LNCaP clone FGC (cell line): ENCODE data around the gene CTPS1.

Experiments
- DNase-seq: peaks from one replicate; pipeline ENCODE4 v3.0.0-alpha.2; 2011; ENCODE audit warnings: low read depth
- H3K4me3 ChIP-seq: 2 replicates; pipeline ENCODE4 v1.5.1; 2011; ENCODE audit warnings: mild to moderate bottlenecking, low read depth, low read length, control low read depth
- TF ChIP-seq, protein P1 (sequence below): IDR thresholded peaks from 2 replicates; pipeline ENCODE4 v1.5.1; 2012; ENCODE audit warnings: mild to moderate bottlenecking; ENCODE audit not compliant: control insufficient read depth, insufficient read depth; ENCODE audit errors: extremely low read depth

Gene CTPS1

DNA sequence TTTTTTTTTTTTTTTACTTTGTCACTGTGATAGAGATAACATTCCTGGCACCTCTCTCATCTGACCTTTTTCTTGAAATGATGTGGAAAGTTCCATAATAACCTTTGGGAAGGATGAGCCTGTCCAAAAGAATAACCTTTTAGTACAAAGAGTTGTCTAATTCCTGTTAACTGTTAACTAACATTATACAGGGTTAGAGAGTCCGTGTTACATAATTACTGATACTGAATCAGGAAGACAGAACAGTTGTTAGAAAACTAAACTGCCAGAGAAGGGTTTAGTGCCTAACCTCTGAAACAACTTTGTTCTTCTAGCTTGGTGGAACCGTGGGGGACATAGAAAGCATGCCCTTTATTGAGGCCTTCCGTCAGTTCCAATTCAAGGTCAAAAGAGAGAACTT lies 8.8 kb downstream of the CTPS1 start:
- H3K4me3 ChIP-seq = no peak overlapping the region
- no peak for DNase-seq
- TF ChIP-seq, protein P1, sequence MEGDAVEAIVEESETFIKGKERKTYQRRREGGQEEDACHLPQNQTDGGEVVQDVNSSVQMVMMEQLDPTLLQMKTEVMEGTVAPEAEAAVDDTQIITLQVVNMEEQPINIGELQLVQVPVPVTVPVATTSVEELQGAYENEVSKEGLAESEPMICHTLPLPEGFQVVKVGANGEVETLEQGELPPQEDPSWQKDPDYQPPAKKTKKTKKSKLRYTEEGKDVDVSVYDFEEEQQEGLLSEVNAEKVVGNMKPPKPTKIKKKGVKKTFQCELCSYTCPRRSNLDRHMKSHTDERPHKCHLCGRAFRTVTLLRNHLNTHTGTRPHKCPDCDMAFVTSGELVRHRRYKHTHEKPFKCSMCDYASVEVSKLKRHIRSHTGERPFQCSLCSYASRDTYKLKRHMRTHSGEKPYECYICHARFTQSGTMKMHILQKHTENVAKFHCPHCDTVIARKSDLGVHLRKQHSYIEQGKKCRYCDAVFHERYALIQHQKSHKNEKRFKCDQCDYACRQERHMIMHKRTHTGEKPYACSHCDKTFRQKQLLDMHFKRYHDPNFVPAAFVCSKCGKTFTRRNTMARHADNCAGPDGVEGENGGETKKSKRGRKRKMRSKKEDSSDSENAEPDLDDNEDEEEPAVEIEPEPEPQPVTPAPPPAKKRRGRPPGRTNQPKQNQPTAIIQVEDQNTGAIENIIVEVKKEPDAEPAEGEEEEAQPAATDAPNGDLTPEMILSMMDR = no peak

DNA sequence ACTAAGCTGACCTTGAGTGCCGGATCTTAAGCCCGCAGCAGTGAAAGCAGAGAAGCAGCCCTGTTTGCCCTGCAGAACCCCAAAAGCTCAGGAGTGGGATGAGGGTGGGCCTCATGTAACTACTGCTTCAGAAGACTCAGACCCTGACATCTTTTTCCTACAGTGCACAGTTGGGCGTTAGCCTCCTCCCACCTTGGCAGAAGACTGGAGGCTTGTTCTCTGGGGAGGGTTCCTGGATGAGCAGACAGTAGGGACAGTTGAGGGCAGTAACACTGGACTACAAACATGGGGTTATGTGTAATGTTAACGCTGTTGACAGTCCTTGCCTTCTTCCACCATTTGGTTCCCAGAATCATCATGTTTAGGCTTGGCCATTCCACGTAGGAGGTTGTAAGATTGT lies 9.6 kb downstream of the CTPS1 start:
- H3K4me3 ChIP-seq = no peak overlapping the region
- TF ChIP-seq, protein P1 = no peak

DNA sequence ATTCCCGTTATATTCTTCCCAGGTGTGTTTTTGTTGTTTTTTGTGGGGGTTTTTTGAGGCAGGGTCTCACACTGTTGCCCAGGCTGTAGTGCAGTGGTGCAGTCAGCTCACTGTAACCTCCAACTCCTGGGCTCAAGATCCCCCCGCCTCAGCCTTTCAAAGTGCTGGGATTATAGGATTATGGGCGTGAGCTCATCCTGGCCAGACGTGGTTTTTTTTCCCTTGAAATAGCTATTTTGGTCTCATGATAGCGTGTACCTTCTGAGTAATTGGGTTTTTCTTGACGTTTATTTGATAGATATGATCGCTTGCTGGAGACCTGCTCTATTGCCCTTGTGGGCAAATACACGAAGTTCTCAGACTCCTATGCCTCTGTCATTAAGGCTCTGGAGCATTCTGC lies 17.6 kb downstream of the CTPS1 start:
- DNase-seq = no peak
- TF ChIP-seq, protein P1 = no peak
- no peak overlapping the region for H3K4me3 ChIP-seq

More for the DNA sequence above, 9.6 kb downstream of the CTPS1 start:
- no peak for DNase-seq

DNA sequence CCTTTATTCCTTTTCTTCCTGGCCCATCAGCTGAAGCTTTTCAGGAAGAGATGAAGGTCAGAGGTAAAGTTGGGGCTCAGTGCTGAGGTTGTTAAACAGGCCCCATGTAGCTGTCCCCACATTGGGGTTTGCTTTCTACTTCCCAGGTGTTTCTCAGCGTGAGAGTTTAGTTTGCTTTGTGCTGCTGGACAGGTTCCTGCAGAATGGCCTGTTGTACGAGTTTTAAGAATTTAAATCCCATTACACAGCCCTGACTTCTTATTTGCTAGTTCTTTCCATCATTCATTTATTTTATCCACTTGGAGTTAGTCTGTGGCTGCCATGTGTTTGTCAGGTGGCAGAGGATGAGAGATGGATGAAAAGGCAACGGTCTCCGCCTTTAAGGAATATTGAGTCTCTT lies 19.2 kb downstream of the CTPS1 start:
- no peak overlapping the region for H3K4me3 ChIP-seq
- TF ChIP-seq, protein P1 = no peak
- DNase-seq = peak; percentile 23

DNA sequence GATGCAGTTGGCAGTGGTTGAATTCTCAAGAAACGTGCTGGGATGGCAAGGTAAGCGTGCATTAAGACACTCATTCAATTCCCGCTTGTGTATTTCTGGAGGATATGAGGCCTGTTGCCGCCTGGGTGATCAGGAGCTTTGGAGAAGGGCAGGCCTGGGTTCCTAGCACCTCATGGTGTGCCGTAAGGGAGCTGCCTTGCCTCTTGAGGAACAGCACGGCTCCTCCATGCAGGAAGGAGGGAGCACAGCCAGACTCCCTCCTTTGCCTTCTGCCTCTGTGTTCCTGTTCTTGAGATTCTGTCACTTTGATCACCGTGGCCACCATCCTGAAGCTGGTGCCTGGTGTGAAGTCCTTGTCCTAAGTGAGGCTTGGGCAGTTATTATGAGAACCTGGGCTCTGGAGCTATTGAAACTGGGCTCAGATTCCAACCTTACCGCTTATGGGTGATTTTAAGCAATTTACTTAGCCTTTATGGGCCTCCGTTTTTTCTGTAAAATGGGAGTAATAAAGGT lies 23.7 kb downstream of the CTPS1 start:
- DNase-seq = no peak
- TF ChIP-seq, protein P1 = no peak
- no peak overlapping the region for H3K4me3 ChIP-seq

DNA sequence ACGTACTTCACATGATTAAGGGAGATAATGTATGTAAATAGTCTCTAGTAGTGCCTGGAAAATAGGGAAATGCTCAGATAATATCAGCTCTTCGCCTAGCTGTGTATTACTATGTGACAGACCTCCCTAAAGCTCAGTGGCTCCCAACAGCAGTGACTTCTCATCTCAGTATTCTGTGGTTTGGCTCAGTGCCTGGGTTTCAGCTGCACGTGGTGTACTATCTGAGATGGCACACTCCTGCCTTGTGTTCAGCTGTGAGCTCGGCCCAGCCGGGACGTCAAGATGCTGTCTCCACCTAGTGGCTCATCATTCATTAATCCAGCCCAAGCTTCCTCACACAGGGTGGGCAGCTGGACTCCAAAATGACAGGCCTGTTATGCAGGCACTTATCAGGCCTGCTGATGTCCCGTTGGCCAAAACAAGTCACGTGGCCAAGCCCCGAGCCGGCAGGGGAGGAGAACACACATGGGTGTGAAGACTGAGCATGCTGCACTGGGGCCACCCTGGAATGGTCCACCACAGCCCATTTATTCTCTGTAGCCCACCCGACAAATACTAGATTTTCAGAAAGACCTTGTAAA lies 24.2 kb downstream of the CTPS1 start:
- DNase-seq = peak; percentile 90
- TF ChIP-seq, protein P1 = peak; percentile 67
- H3K4me3 ChIP-seq = no peak overlapping the region

DNA sequence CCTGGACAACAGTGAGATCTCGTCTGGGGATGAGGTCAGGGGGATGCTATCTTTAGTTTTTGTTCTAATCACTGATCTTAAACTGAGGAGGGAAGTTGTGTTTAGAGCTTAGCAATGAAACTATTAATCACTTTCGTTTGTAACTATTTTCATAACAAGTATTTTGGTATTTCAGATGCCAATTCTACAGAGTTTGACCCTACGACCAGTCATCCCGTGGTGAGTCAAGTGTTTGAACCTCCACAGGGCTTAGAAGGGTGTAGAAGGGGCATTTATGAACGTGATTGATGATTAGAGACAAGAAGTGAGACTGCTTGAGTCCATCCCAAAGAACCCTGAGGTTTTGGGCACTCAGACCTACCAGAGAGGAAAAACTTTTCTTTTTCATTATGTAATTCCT lies 26.4 kb downstream of the CTPS1 start:
- H3K4me3 ChIP-seq = no peak overlapping the region
- TF ChIP-seq, protein P1 = no peak
- no peak for DNase-seq
